Measurements from ENCODE around the gene BRINP3. TPM values are rescaled to one million over a fixed set of nuclear protein-coding genes. Genes with fewer than 3 reads are reported as not detected.
A peak's percentile ranks its signal among the peaks of the same experiment; 100 is the strongest.

BRINP3 gene
- total and polyA plus RNA-seq, 2 of the 13 experiments (the other 11 are each of a cell fraction or from before 2014, with no cell fraction given): not detected

- no peak overlapping the region for H3K9ac ChIP-seq (ENCODE audit: insufficient read depth, low read depth, low read length)
- in situ Hi-C loops (cut with HindIII; ENCODE audit: extremely low pct_ligation_motif_present, low pct_unique_long_range_greater_than_20kb): no loop called here
- no peaks in the 10 kb centered on the region for H3K36me3 ChIP-seq (replicated peaks in 1 of 2; ENCODE audit: control insufficient read depth in 1 of 2, insufficient read depth in 2 of 2, low read length in 2 of 2)
- TF ChIP-seq CREB1 (IDR thresholded peaks at IDR 0.05): peak; percentile 84
- TF ChIP-seq CREB1 (CRISPR knock-in tag; IDR thresholded peaks at IDR 0.05): no peak
- no peak for TF ChIP-seq ZFP36L1 (CRISPR knock-in tag; IDR thresholded peaks at IDR 0.05)
- H3K27me3 ChIP-seq (ENCODE audit: control insufficient read depth in 1 of 2, insufficient read depth in 2 of 2, low read length in 2 of 2): no peaks in the 10 kb centered on the region
- ChIA-PET CTCF (ENCODE audit: low intra/inter-chr PET ratio, low total read pairs) (no interaction called here), POLR2A (no interaction called here)
- ATAC-seq (no peak), DNase-seq (ENCODE audit: low spot score) (no peak), FAIRE-seq (no peak)
- H3K79me2 ChIP-seq (ENCODE audit: insufficient read depth, low read length): no peaks in the 10 kb centered on the region
- H3K4me1 ChIP-seq (ENCODE audit: insufficient read depth, low read length): no peaks in the 10 kb centered on the region
- no peak overlapping the region for H2AFZ ChIP-seq (ENCODE audit: low read length)
- no peaks in the 10 kb centered on the region for H4K20me1 ChIP-seq (ENCODE audit: insufficient read depth, low read length)
- BruUV-seq (replicated peaks): no TSS peak
- intact Hi-C loops (cut with micrococcal nuclease; ENCODE audit: unreplicated experiment): no loop called here
- H3K4me2 ChIP-seq (ENCODE audit: low read depth, low read length): no peak overlapping the region
- no peak overlapping the region for H3K27ac ChIP-seq (ENCODE audit: extremely low read length, insufficient read depth, low read length)
- H3K4me3 ChIP-seq (replicated peaks in 1 of 3; ENCODE audit: insufficient read depth in 1 of 3, low read depth in 2 of 3, low read length in 3 of 3): no peak overlapping the region
- H3K9me3 ChIP-seq (ENCODE audit: low read length): no peaks in the 10 kb centered on the region
- 1% methylated on average over 3 of the region's 3 CpGs for whole genome bisulfite sequencing (ENCODE audit: low lambda C conversion rate)
These were observed 124.0 kb downstream of the BRINP3 start for GRCh38 chr1:190353538-190354101.

GRCh38 chr1:190344454-190344853, 133.2 kb downstream of the BRINP3 start:
- ATAC-seq: no peak
- Histone ChIP-seq H2AFZ (ENCODE audit: low read length) (no peak overlapping the region), H3K9me3 (ENCODE audit: low read length) (no peaks in the 10 kb centered on the region), H3K27me3 (ENCODE audit: control insufficient read depth in 1 of 2, insufficient read depth in 2 of 2, low read length in 2 of 2) (no peaks in the 10 kb centered on the region), H3K79me2 (ENCODE audit: insufficient read depth, low read length) (no peaks in the 10 kb centered on the region), H3K27ac (ENCODE audit: extremely low read length, insufficient read depth, low read length) (no peak overlapping the region), H4K20me1 (ENCODE audit: insufficient read depth, low read length) (no peaks in the 10 kb centered on the region), H3K4me2 (ENCODE audit: low read depth, low read length) (no peak overlapping the region), H3K4me3 (replicated peaks in 1 of 3; ENCODE audit: insufficient read depth in 1 of 3, low read depth in 2 of 3, low read length in 3 of 3) (no peak overlapping the region), H3K9ac (ENCODE audit: insufficient read depth, low read depth, low read length) (no peak overlapping the region), H3K36me3 (replicated peaks in 1 of 2; ENCODE audit: control insufficient read depth in 1 of 2, insufficient read depth in 2 of 2, low read length in 2 of 2) (no peaks in the 10 kb centered on the region), H3K4me1 (ENCODE audit: insufficient read depth, low read length) (no peaks in the 10 kb centered on the region)
- DNase-seq (ENCODE audit: low spot score): no peak
- intact Hi-C loops (cut with micrococcal nuclease; ENCODE audit: unreplicated experiment) (no loop called here), in situ Hi-C loops (cut with HindIII; ENCODE audit: extremely low pct_ligation_motif_present, low pct_unique_long_range_greater_than_20kb) (no loop called here)
- ChIA-PET CTCF (ENCODE audit: low intra/inter-chr PET ratio, low total read pairs) (no interaction called here), POLR2A (no interaction called here)
- no TSS peak for BruUV-seq (replicated peaks)
- FAIRE-seq: no peak
- TF ChIP-seq CREBL2 (CRISPR knock-in tag; IDR thresholded peaks at IDR 0.05; ENCODE audit: borderline replicate concordance) (no peak), ZFY (CRISPR knock-in tag; IDR thresholded peaks at IDR 0.05) (no peak), MLXIP (CRISPR knock-in tag; IDR thresholded peaks at IDR 0.05; ENCODE audit: borderline replicate concordance) (no peak), MEIS1 (CRISPR knock-in tag; IDR thresholded peaks at IDR 0.05; ENCODE audit: borderline replicate concordance) (no peak), ZNF609 (CRISPR knock-in tag; IDR thresholded peaks at IDR 0.05; ENCODE audit: borderline replicate concordance) (no peak), ZNF549 (CRISPR knock-in tag; IDR thresholded peaks at IDR 0.05) (no peak), BATF2 (CRISPR knock-in tag; IDR thresholded peaks at IDR 0.05) (no peak)
